ENCODE data around the gene SLC39A3. TPM values are rescaled to one million over a fixed set of nuclear protein-coding genes. Genes with fewer than 3 reads are reported as not detected.

Gene SLC39A3
- total RNA-seq, 1 donor from 2014 or later = 26.7 TPM

DNA sequence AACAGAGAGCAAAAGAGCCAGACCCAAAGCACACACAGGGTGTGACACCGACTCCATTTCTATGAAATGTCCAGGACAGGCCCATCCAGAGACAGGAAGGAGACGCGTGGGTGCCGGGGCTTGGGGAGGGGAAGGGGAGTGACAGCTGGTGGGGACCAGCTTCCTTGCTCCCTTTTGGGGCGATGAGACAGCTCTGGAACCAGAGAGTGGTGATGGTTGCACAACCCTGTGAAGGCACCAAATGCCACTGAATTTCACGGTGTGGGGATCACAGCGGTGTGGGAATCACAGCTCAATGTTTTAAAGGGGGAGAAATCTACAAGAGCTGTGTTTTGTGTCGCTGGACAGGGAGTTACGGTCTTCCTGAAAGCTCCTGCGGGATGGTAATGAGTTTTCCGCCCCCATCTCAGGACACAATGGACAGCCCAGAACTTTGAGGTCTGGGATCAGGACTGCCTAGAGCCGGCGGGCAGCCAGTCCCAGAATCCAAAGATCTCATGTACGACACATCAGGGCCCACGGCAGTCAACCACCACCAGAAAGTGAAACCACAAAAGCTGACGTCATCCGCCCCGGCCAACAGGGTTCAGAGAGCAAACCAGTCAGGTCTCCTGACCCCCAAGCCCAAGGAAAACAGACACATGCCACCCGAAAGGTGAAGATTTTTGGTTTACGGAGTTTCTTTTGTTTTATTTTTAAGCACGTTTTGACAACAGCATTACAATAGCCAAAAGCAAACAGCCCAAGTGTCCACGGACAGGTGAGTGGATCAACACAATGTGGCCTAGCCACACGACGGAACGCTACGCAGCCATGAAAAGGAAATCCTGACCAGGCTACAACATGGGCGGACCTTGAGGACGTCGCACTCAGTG is 36.0 kb upstream of the SLC39A3 start:
- DNase-seq (peak; percentile 81), ATAC-seq (peak; percentile 77)
- H3K36me3 ChIP-seq = no peaks in the 10 kb centered on the region
- H3K4me3 ChIP-seq = peak overlapping the region; percentile 34
- no peaks in the 10 kb centered on the region for H3K27me3 ChIP-seq
- H3K27ac ChIP-seq = peak overlapping the region; percentile 86
- intact Hi-C loops (cut with DNase I) = no loop called here
- no peaks in the 10 kb centered on the region for H3K9me3 ChIP-seq
- peaks cover 14% of the 10 kb centered on the region for H3K4me1 ChIP-seq
- TF ChIP-seq, protein P1, sequence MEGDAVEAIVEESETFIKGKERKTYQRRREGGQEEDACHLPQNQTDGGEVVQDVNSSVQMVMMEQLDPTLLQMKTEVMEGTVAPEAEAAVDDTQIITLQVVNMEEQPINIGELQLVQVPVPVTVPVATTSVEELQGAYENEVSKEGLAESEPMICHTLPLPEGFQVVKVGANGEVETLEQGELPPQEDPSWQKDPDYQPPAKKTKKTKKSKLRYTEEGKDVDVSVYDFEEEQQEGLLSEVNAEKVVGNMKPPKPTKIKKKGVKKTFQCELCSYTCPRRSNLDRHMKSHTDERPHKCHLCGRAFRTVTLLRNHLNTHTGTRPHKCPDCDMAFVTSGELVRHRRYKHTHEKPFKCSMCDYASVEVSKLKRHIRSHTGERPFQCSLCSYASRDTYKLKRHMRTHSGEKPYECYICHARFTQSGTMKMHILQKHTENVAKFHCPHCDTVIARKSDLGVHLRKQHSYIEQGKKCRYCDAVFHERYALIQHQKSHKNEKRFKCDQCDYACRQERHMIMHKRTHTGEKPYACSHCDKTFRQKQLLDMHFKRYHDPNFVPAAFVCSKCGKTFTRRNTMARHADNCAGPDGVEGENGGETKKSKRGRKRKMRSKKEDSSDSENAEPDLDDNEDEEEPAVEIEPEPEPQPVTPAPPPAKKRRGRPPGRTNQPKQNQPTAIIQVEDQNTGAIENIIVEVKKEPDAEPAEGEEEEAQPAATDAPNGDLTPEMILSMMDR (IDR thresholded peaks at IDR 0.05) = no peak

DNA sequence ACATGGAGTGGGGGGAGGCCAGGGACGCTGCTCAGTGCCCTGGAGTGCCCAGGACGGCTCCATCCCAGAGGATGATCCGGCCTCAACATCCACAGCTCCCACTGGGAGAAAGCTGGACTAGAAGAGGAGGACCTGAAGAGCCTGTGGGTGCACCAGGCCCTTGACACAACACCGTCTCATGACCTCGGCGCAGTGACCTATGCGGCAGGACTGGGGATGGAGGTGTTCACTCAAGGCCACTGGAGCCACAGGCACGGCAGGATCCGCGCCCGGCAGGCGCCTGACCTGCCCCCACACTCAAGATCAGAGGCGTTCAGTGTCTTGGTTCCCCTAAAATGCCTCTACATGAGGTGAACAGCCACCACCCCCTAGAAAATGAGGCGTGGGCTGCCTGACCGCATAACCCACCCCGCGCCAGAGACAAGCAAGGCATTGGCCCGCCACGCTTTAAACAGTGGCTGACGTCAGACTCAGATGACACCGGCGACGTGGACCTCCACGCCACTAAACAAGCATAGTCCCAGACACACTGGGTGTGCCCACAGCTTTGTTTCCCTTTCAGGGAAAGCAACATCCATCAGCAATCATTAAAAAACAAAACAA is 35.2 kb upstream of the SLC39A3 start:
- DNase-seq (peak; percentile 85), ATAC-seq (peak; percentile 78)
- Histone ChIP-seq H3K4me1 (peaks cover 17% of the 10 kb centered on the region), H3K27ac (peak overlapping the region; percentile 86), H3K36me3 (no peaks in the 10 kb centered on the region), H3K4me3 (peak overlapping the region; percentile 34), H3K27me3 (no peaks in the 10 kb centered on the region), H3K9me3 (no peaks in the 10 kb centered on the region)
- intact Hi-C loops (cut with DNase I) = no loop called here
- TF ChIP-seq, protein P1 (IDR thresholded peaks at IDR 0.05) = no peak

DNA sequence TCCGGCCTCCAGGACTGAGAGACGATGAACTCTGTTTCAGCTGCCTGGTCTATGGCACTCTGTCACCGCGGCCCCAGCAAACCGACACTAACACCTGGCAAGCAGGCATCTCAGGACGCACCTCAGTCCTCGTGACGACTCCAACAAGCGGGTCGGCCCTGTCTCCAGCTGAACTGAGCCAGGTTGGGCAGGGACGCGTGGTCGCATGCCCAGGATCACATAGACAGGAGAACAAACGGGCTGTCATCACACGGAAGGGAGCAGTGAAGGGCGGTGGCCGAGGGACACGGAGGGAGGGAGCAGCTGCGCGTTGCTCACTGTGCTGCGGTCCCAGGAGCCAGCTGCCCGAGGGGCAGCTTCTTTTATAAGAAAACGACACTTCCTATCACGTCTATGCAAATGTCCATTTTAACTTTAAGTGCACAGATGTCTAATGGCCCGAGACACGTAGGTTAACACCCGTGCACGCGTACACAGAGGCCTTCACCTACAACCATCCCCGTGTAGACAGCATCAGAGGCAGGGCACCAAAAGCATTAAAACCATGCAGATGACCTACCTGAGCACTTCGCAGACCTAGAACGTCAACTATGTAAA is 34.4 kb upstream of the SLC39A3 start:
- no peaks in the 10 kb centered on the region for H3K9me3 ChIP-seq
- H3K4me1 ChIP-seq = peaks cover 18% of the 10 kb centered on the region
- TF ChIP-seq, protein P1 (IDR thresholded peaks at IDR 0.05) = no peak
- intact Hi-C loops (cut with DNase I) = no loop called here
- no peak overlapping the region for H3K27ac ChIP-seq
- H3K36me3 ChIP-seq = no peaks in the 10 kb centered on the region
- ATAC-seq (no peak), DNase-seq (no peak)
- no peak overlapping the region for H3K4me3 ChIP-seq
- no peaks in the 10 kb centered on the region for H3K27me3 ChIP-seq

DNA sequence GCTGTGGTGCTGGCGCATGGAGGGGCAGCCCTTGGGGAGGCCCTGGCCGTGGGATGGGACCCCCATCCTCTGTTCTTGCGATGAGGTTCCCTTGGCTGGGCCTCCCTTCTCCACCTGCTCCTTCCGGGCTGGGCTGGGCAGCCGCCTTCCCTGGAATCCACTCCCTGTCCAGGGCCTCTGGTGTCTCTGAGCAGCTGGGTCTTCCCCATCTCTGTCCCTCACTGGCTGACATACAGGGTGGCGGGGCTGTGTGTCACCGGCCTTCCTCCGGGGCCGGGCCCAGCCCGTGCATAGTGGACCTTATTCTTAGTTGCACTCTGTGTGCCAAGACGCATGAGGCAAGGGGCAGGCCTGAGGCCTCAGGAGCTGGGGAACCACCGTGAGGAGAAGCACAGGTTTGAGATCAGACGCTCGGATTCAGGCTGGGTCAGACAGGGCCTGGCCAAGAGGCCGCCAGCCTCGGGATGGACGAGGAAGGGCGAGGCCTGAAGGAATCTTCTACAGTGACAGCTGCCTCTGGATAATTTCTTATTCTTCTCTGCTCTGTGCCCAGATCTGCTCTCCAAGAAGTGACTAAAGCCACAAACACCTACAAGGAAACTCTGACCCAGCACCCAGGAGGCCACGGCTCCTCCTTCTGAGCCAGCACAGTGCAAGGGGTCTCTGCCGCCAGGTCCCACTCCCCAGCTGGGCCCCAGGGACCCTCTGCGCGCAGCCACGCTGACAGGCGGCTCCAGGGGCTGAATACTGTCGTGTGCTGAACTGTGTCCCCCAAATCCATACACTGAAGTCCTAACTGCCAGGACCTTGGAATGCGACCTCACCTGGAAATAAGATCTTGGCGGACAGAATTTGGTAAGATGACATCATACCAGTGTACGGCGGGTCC is 32.2 kb upstream of the SLC39A3 start:
- Histone ChIP-seq H3K4me3 (no peak overlapping the region), H3K36me3 (peaks cover 17% of the 10 kb centered on the region), H3K27ac (no peak overlapping the region), H3K9me3 (no peaks in the 10 kb centered on the region), H3K4me1 (peaks cover 18% of the 10 kb centered on the region), H3K27me3 (no peaks in the 10 kb centered on the region)
- ATAC-seq = no peak
- intact Hi-C loops (cut with DNase I) = no loop called here
- no peak for DNase-seq
- TF ChIP-seq, protein P1 (IDR thresholded peaks at IDR 0.05) = no peak

Data from upper lobe of right lung (tissue), 1 donor.